Vagina (tissue), 2 donors: ENCODE data around the gene PPM1N.

Source experiments
- CTCF ChIP-seq, 3 experiments: fragments of 450-650 bp in 2 of 3; fragments of 200-600 bp in 1 of 3; sonication (generic) in 1 of 3; IDR thresholded peaks; one replicate each; pipeline ENCODE4 v1.5.1; 2017 to 2019; ENCODE audit warnings: antibody characterized with exemption in 3 of 3, mild to moderate bottlenecking in 2 of 3, moderate library complexity in 2 of 3
- POLR2AphosphoS5 ChIP-seq, 2 donors: sonication (generic); formaldehyde crosslinking; IDR thresholded peaks; one replicate each; pipeline ENCODE4 v1.9.0; 2017; ENCODE audit warnings: antibody characterized with exemption in 2 of 2, mild to moderate bottlenecking in 2 of 2, low read depth in 1 of 2; ENCODE audit not compliant: insufficient read depth in 1 of 2

- TF ChIP-seq POLR2AphosphoS5 (IDR thresholded peaks at IDR 0.05; ENCODE audit: insufficient read depth in 1 of 2, low read depth in 1 of 2), result no peak
- TF ChIP-seq CTCF (IDR thresholded peaks at IDR 0.05), result no peak
Measured at GRCh38 chr19:45471931-45472562, 26.2 kb upstream of the PPM1N start.
